ENCODE results near the gene IGF2. TPM values are rescaled to one million over a fixed set of nuclear protein-coding genes. Genes with fewer than 3 reads are reported as not detected.

IGF2 gene
- total RNA-seq, 1 donor from 2014 or later = 6.6 TPM

DNA sequence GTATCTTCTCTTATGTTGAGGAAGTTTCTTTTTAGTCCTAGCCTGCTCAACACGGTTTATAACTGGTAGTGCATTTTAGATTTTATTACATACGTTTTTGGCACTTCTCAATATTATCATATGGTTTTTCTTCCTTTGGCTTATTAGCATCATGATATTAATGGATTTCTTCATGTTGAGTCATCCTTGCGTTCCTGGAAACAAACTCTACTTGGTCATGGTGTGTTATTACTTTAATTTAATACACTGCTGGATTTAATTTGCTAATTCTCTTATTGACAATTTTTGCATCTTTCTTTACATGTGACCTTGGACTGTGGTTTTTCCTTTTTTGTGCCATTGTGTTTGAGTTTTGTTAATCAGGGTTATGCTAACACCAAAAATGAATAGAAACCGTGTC lies 20.5 kb downstream of the IGF2 start:
- H3K27me3 ChIP-seq (ENCODE audit: control insufficient read depth, insufficient read depth, low read length) = peaks cover 12% of the 10 kb centered on the region
- H3K4me3 ChIP-seq (ENCODE audit: low read depth, low read length) = no peak overlapping the region
- DNase-seq (ENCODE audit: low read depth) (peak; percentile 11), FAIRE-seq (no peak)
- H3K36me3 ChIP-seq (ENCODE audit: control insufficient read depth, insufficient read depth, low read length) = no peaks in the 10 kb centered on the region
- TF ChIP-seq, protein P1, sequence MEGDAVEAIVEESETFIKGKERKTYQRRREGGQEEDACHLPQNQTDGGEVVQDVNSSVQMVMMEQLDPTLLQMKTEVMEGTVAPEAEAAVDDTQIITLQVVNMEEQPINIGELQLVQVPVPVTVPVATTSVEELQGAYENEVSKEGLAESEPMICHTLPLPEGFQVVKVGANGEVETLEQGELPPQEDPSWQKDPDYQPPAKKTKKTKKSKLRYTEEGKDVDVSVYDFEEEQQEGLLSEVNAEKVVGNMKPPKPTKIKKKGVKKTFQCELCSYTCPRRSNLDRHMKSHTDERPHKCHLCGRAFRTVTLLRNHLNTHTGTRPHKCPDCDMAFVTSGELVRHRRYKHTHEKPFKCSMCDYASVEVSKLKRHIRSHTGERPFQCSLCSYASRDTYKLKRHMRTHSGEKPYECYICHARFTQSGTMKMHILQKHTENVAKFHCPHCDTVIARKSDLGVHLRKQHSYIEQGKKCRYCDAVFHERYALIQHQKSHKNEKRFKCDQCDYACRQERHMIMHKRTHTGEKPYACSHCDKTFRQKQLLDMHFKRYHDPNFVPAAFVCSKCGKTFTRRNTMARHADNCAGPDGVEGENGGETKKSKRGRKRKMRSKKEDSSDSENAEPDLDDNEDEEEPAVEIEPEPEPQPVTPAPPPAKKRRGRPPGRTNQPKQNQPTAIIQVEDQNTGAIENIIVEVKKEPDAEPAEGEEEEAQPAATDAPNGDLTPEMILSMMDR (IDR thresholded peaks at IDR 0.05; ENCODE audit: insufficient read depth, low read length, severe bottlenecking) = no peak

DNA sequence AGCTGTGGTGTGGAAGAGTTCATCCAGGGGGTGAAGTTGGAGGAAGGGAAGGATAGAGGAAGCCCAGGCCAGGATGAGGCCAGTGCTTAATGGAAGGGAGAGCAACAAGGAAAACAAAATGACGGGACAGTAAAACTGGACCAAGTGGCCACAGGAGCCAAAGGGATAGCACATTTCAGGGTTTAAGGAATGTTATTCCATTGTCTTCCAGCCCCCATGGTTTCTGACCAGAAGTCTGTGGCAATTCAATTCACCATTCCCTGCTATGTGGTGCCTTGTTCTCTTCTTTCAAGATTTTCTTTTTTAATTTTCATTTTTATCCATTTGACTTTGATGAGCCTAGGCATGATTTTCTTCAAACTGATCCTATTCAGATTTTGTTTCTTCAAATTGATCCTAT lies 22.5 kb downstream of the IGF2 start:
- Histone ChIP-seq H3K36me3 (ENCODE audit: control insufficient read depth, insufficient read depth, low read length) (no peaks in the 10 kb centered on the region), H3K4me3 (ENCODE audit: low read depth, low read length) (no peak overlapping the region), H3K27me3 (ENCODE audit: control insufficient read depth, insufficient read depth, low read length) (peaks cover 6% of the 10 kb centered on the region)
- TF ChIP-seq, protein P1 (IDR thresholded peaks at IDR 0.05; ENCODE audit: insufficient read depth, low read length, severe bottlenecking) = no peak
- DNase-seq (ENCODE audit: low read depth) (no peak), FAIRE-seq (no peak)

GRCh38 chr11:2115308-2115707 lies 23.9 kb downstream of the IGF2 start:
- FAIRE-seq = no peak
- DNase-seq (ENCODE audit: low read depth) = no peak
- Histone ChIP-seq H3K27me3 (ENCODE audit: control insufficient read depth, insufficient read depth, low read length) (peaks cover 2% of the 10 kb centered on the region), H3K4me3 (ENCODE audit: low read depth, low read length) (no peak overlapping the region), H3K36me3 (ENCODE audit: control insufficient read depth, insufficient read depth, low read length) (no peaks in the 10 kb centered on the region)
- TF ChIP-seq, protein P1 (IDR thresholded peaks at IDR 0.05; ENCODE audit: insufficient read depth, low read length, severe bottlenecking) = no peak

- FAIRE-seq = no peak
- Histone ChIP-seq H3K4me3 (ENCODE audit: low read depth, low read length) (no peak overlapping the region), H3K36me3 (ENCODE audit: control insufficient read depth, insufficient read depth, low read length) (no peaks in the 10 kb centered on the region), H3K27me3 (ENCODE audit: control insufficient read depth, insufficient read depth, low read length) (no peaks in the 10 kb centered on the region)
- DNase-seq (ENCODE audit: low read depth) = no peak
- TF ChIP-seq, protein P1 (IDR thresholded peaks at IDR 0.05; ENCODE audit: insufficient read depth, low read length, severe bottlenecking) = no peak
Observed at GRCh38 chr11:2114430-2115241, 24.6 kb downstream of the IGF2 start.

DNA sequence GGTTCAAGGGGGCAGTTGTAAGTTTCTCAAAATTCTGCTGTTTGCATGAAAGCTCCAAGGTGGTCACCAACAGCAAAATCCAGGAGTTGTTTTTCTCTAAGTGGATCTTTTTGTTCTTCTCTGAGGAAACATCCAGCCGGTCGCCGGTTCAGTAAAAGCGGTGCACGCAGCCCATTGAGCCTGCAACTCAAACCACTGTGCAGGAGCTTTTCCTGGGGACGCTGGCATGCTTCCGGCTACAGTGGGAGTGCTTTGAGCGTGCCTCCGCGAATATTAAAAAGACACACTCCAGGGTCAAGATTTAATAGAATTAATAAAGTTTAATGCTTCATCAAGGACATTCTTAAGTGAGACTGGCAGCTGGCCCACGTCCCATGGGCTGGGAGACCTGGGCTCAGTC lies 25.4 kb downstream of the IGF2 start:
- no peak for DNase-seq (ENCODE audit: low read depth)
- no peak for FAIRE-seq
- no peaks in the 10 kb centered on the region for H3K36me3 ChIP-seq (ENCODE audit: control insufficient read depth, insufficient read depth, low read length)
- no peak overlapping the region for H3K4me3 ChIP-seq (ENCODE audit: low read depth, low read length)
- TF ChIP-seq, protein P1 (IDR thresholded peaks at IDR 0.05; ENCODE audit: insufficient read depth, low read length, severe bottlenecking) = no peak
- H3K27me3 ChIP-seq (ENCODE audit: control insufficient read depth, insufficient read depth, low read length) = no peaks in the 10 kb centered on the region

DNA sequence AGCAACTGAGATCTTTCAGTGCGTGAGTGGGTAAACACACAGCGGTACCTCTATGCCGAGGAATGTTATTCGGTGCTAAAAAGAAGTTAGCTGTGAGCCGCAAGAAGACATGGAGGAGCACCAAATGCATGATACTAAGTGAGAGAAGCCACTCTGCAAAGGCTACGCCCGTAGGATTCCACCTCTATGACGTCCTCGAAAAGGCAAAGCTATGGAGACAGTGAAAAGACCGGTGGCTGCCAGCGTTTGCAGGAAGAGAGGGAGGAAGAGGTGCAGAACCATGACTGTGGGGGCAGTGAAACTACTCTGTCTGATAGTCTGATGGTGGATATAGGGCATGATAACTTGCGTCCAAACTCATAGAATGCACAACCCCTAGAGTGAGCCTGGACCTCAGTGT lies 28.7 kb downstream of the IGF2 start:
- TF ChIP-seq, protein P1 (IDR thresholded peaks at IDR 0.05; ENCODE audit: insufficient read depth, low read length, severe bottlenecking) = no peak
- Histone ChIP-seq H3K4me3 (ENCODE audit: low read depth, low read length) (no peak overlapping the region), H3K36me3 (ENCODE audit: control insufficient read depth, insufficient read depth, low read length) (no peaks in the 10 kb centered on the region), H3K27me3 (ENCODE audit: control insufficient read depth, insufficient read depth, low read length) (peaks cover 2% of the 10 kb centered on the region)
- DNase-seq (ENCODE audit: low read depth) (no peak), FAIRE-seq (no peak)
